Astrocyte of the cerebellum (primary cell): ENCODE data around the gene NTF4.

Source experiments
- DNase-seq: peaks from one replicate; pipeline ENCODE4 v3.0.0-alpha.2; 2011; ENCODE audit warnings: low read depth
- H3K4me3 ChIP-seq: 2 replicates; pipeline ENCODE4 v1.5.1; 2011; ENCODE audit warnings: mild to moderate bottlenecking, low read depth, low read length, moderate library complexity
- CTCF ChIP-seq: IDR thresholded peaks from 2 replicates; pipeline ENCODE4 v1.5.1; 2012; ENCODE audit warnings: low read length, low read depth, moderate library complexity, mild to moderate bottlenecking; ENCODE audit errors: missing control alignments
- in situ Hi-C: cut with HindIII; loops from 2 replicates; pipeline ENCODE4 v1.10.0; 2017; ENCODE audit warnings: low sequenced_read_pairs

NTF4 gene

DNA sequence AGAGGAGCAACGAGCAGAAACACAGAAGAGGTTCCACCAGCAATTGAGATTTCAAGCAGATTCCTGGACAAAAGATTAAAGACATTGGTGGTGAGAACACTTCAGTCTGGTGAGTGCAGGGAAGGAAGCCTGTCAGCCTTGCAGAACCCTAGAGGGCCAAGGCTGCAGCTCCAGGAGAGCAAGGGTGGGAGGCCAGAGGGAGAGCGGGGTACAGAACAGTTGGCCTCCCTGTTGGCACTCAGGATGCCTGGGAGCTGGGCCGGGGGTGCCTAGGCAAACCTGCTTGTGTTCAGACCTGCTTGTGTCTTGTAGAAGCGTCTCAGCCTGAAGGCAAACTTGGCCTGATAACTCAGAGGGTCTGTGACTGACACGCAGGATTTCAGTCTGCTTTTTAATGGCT is 44.4 kb upstream of the NTF4 start:
- H3K4me3 ChIP-seq: no peak overlapping the region
- in situ Hi-C loops: no loop called here
- no peak for TF ChIP-seq CTCF
- DNase-seq: no peak

DNA sequence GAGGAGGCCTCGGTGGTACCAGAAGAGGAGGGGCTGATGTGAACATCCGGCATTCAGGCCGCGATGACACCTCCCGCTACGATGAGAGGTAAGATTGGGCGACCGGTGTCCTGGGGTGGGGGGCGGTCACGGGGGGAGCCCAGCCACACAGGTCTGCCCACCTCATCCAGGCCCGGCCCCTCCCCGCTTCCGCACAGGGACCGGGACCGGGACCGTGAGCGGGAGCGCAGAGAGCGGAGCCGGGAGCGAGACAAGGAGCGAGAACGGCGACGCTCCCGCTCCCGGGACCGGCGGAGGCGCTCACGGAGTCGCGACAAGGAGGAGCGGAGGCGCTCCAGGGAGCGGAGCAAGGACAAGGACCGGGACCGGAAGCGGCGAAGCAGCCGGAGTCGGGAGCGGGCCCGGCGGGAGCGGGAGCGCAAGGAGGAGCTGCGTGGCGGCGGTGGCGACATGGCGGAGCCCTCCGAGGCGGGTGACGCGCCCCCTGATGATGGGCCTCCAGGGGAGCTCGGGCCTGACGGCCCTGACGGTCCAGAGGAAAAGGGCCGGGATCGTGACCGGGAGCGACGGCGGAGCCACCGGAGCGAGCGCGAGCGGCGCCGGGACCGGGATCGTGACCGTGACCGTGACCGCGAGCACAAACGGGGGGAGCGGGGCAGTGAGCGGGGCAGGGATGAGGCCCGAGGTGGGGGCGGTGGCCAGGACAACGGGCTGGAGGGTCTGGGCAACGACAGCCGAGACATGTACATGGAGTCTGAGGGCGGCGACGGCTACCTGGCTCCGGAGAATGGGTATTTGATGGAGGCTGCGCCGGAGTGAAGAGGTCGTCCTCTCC is 43.2 kb upstream of the NTF4 start:
- TF ChIP-seq CTCF: no peak
- in situ Hi-C loops: no loop called here
- no peak for DNase-seq
- no peak overlapping the region for H3K4me3 ChIP-seq

DNA sequence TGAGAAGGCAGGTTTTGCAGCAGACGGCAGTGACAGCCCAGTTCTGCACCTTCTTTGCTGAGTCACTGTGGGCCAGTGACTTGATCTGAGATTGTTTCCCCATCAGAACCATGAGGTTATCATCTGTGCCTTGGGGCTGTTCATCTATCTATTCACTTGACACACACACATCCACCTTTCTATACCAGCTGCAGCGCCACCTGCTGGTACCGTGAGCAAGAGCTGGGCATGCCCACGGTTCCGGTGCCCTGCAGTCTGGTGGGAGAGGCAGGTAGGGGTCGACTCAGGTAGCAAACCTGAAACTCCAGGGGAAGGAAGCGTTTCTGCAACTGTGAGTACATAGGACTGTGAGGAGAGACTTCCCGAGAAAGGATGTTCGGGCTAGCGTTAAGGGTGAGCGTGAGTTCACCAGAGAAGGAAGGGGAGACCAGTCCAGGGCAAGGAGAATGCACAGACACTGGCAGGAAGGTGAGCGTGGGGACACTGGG is 42.1 kb upstream of the NTF4 start:
- in situ Hi-C loops: no loop called here
- H3K4me3 ChIP-seq: no peak overlapping the region
- peak; percentile 87 for TF ChIP-seq CTCF
- DNase-seq: no peak

- TF ChIP-seq CTCF: no peak
- in situ Hi-C loops: no loop called here
Measured at GRCh38 chr19:49104229-49104864, 39.7 kb upstream of the NTF4 start.

DNA sequence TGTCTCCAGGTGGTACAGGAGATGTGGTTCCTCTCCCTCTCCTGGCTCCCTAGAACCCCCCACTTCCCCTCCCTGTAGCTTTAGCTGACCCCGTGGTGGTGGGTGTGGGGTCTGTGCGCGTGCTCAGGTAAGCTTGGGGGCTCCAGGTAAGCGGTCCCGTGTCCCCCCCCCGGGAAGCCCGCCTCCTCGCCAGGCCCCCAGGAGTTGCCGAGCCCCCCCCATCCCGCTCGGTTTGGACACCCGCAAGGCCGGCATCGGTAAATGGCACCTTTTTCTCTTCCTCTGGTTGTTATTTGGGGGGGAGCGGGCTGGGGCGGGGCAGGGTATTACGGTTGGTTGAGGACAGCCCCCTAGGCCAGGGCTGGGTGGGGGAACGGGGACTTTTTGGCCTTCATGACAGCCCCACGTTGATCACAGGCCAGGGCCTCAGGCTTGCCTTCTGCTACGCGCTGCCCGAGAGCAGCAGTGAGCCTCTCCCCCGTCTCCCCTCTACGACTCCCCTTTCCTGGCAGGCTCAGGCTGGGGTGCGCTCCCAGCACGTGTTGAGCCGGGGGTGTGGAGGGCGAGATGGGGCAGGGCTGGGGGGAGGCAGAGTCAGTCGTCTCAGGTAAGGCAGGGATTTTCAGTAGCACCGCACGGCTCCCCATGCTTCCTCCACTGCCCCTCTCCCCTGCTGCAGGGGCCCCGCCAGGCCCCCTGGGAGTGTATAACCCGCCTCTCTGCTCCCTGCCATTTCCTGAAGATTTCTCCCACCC is 38.9 kb upstream of the NTF4 start:
- DNase-seq: no peak
- in situ Hi-C loops: no loop called here
- TF ChIP-seq CTCF: no peak
- no peak overlapping the region for H3K4me3 ChIP-seq

More at GRCh38 chr19:49104229-49104864, 39.7 kb upstream of the NTF4 start:
- no peak for DNase-seq
- no peak overlapping the region for H3K4me3 ChIP-seq

DNA sequence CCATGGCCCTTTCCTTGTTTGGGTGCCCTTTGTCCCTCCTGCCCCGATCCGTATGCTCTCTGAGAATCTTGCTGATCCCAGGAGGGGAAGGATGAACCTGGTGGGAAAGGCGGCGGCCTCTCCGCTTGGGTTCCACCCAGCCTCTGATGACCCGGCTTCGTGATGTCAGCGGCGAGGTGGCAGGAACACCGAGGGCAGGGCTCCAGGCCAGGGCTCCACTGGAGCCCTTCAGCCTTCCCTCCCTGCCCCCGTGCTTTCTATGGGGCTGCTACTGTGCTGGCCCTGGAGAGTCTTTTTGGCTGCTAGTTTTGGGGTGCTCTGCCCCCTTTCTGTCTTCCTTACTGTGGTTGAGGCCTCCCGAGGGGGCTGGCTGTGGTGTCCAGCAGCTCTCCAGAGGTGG is 37.7 kb upstream of the NTF4 start:
- no peak overlapping the region for H3K4me3 ChIP-seq
- in situ Hi-C loops: no loop called here
- no peak for TF ChIP-seq CTCF
- no peak for DNase-seq
